AG09319 (cell line): ENCODE measurements around the gene NHEJ1.
A peak's percentile ranks its signal among the peaks of the same experiment; 100 is the strongest.

Experiments used
- DNase-seq: peaks from one replicate; pipeline ENCODE4 v3.0.0-alpha.2; 2010; ENCODE audit warnings: low read depth; ENCODE audit errors: extremely low read depth
- CTCF ChIP-seq: IDR thresholded peaks from 2 replicates; pipeline ENCODE4 v1.5.1; 2011; ENCODE audit warnings: low read depth, mild to moderate bottlenecking, inconsistent platforms, low read length, moderate library complexity

Gene NHEJ1

GRCh38 chr2:219034823-219035222, 125.8 kb downstream of the NHEJ1 start:
- no peak for TF ChIP-seq CTCF
- DNase-seq: no peak

GRCh38 chr2:219032051-219032745, 128.4 kb downstream of the NHEJ1 start:
- no peak for TF ChIP-seq CTCF
- DNase-seq: no peak

GRCh38 chr2:219031005-219031738, 129.4 kb downstream of the NHEJ1 start:
- TF ChIP-seq CTCF: no peak
- DNase-seq: no peak

GRCh38 chr2:219030177-219030940, 130.3 kb downstream of the NHEJ1 start:
- no peak for TF ChIP-seq CTCF
- no peak for DNase-seq

- peak; percentile 35 for DNase-seq
Observed at GRCh38 chr2:219029829-219030165, 130.8 kb downstream of the NHEJ1 start.

GRCh38 chr2:219028996-219029828, 131.4 kb downstream of the NHEJ1 start:
- DNase-seq: no peak
- TF ChIP-seq CTCF: no peak

More at GRCh38 chr2:219029829-219030165, 130.8 kb downstream of the NHEJ1 start:
- TF ChIP-seq CTCF: peak; percentile 91
